Activated CD4-positive, alpha-beta T cell treated with anti-CD3 and anti-CD28 coated beads, Interleukin-2, amount 50 U/mL, for 48 hours (primary cell): Measurements from ENCODE around the gene PLXNA3.
A peak's percentile ranks its signal among the peaks of the same experiment; 100 is the strongest.
"Not testable (repeated sequence)": the region's sequence is repeated elsewhere in the genome, so short reads cannot be mapped to it uniquely, and the experiment has no call there.

ENCODE experiments used
- DNase-seq, 2 experiments: peaks; one replicate each; pipeline ENCODE4 v3.0.0-alpha.2; 2020

The PLXNA3 gene

DNA sequence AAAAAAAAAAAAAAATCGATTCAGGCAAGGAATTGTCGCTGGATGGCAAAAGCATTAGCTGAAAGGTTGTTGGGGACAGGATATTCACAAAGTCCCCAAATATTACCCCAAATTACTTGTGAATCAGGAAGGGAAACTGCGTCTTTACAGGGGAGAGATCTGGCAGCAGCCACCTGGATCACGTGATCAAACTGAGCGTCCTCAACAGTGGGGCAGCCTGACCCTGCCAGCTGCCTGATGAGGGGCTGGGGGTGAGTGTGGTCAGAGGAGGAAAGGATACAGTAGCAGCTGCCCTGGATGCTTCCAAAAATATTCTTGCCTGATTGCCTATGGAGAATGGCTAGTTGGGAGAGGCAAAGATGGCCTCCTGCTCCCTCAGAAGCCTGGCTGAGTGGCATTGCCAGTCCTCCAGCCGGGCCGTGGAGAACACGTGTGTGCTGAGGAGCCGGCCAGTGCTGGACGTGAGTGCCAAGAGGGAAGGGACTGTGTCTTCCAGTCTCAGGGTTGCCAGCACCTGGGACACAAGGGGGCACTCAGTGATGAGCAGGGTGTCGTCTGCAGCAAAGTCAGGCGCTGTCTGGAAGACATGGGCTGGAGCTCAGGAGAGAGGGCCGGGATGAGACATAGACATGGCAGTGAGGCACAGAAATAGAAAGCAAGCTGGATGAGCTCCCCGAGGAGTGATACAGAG, 24.0 kb downstream of the PLXNA3 start:
- DNase-seq = no peak

- no peak for DNase-seq
Measured at GRCh38 chrX:154482786-154483185, 24.7 kb downstream of the PLXNA3 start.

DNA sequence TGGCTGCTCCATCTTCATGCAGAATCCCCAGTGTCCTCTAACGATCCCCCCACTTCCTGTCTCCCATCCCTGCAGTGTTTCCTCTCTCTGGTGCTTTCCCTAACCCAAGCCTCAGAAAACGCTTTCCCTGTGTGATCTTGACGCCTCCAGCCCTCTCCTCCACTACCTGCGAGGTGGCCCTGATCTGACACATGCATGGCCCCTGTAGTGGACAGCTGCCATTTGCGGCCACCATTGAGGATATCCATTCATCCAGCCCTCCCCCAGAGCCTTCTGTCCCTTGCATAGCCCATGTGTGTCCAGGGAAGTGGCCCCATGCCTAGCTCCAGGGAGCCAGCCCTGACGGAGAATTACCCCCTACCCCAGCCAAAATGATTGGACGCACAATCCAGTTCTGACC, 25.2 kb downstream of the PLXNA3 start:
- DNase-seq = no peak

DNA sequence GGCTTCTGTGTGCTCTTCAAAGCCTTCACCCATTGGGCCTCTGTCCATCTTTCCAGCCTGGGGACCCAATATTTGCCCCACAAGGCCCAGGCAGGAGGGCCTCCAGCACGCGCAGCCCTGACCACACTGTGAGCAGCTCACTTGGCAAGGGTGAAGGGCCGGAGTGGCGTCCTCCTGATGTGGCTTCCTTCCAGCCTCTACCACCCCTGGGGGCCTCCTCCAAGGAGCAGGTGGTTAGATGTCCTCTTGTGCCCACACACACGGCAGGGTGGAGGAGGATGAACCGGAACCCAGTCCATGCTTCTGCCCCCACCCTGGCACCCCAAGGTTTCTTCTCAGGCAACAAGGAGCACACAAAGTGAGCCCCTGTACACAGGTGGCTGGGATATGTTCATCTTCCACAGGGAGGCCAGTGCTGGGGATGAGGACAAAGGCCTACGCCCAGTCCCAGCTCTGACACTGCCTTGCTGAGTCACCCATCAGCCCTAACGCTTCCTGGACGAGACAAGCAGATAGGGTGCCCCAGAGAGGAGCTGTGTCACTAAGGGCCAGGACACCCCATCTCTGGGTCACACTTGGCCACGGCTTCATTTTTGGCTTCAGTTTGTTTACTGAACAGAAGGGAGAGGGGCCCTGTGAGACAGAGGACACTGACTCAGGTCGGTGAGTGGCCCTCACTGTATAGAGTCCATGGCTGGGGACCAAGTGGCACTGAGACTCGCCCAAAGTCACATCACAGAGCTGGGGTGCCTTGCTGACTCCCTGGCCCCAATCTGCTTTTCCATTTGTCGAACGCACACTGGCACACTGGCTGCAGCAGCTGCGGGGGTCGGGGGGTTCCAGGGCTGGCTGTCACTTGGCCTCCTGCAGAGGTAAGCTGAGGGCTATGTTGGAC, 26.4 kb downstream of the PLXNA3 start:
- peak in 1 of 2 experiments; percentile 20 for DNase-seq

DNA sequence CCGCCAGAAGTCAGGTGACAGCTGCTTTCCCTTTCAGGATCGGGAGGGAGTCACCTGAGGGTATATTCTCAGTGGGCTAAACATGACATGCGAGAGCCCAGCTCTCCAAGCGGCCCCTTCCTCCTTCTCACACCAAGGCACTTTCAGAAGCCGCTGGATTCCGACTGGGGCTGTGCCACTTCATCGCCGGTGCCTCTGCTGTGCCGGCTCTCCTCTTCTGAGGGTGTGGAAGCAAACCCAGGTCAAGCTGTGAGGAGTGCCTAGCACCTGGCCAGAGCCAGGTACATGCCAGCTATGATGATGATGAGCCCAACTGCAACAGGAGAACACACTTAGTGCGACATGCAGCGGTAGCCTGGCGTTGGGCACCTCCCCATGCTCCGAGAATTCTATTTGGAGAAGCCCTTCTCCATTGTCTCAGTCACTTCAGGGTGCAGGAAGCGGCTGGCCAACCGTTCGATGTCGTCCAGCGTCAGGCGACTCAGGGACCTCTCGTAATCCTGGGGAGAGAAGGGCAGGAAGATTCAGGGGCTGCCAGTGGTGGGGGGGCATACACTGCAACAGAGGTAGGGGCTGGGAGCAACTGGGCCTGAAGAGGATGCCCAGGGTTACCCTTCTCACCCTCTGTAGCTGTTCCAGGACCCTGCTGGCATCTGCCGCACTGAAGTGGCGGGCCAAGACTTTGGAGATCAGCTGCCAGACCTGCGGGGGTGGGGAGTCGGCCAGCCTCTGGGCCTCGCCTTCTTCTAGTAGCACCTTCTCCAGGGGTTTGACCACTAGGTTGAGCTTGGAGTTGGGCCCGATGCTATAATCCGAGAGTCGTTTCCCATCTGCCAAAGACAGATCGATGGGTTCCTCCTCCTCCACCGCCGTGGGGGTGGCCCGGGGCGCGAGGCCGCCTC, 27.3 kb downstream of the PLXNA3 start:
- no peak for DNase-seq

DNA sequence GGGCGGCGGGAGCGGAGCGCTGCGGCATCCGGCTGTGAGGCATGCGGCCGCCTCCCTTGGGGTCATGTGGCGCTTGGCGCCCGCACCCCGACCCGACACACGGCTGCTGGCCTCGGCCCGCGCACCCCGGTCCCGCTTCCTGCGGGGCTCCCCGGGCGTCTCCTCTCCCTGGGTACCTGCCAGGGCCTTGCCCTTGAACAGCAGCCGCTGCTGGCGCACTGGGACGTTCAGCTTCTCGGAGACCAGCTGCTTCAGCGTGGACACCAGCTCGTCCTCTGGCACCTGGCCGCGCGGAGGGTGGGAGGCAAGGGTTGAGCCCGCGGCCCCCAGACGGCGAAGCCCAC, 27.9 kb downstream of the PLXNA3 start:
- peak; percentile 22 to 31 for DNase-seq

DNA sequence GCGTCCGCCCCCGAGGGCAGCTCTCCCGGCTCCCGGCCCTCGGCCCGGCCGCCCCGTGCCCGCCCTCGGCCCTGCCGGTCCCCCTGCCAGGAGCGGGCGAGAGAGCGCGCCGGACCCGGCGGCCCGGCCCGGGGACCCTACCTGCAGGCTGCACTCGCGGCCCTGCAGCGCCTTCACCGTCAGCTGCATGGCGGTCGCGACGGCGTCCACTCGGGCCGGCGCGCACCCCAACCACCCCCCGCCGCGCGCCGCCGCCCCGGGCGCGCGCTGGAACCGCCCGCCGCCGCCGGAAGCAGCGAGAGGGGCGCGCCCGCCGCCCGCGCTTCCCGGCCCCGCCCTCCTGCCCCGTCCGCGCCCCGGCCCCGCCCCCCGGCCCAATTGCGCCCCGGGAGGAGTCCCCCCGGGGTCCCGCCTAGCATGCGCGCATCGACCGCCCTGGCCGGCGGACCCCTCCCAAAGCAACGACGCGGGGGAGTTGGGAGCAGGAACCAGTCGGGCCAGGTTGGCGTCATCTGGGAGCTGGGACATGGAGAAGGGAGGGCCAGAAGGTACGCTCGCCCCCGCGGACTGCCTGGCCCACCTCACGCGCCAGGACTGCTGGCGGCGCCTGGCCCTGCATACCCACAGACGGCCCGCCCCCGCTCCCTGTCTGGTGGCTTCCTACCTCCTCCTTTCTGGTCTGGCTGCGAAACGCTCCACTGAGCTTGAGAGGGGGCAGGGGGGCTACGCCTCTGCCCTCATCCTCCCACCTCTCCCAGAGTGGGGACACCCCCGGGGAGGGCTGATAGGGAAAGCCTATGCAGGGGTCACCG, 28.5 kb downstream of the PLXNA3 start, which contains the start of gene UBL4A:
Gene UBL4A, minus strand, starts transcription at position 220 of the 812 bp plus-strand sequence. Its CDS starts 31 bp downstream, at position 189.
- peak; percentile 58 for DNase-seq

GRCh38 chrX:154487518-154488290, 29.6 kb downstream of the PLXNA3 start:
- DNase-seq = no peak

DNA sequence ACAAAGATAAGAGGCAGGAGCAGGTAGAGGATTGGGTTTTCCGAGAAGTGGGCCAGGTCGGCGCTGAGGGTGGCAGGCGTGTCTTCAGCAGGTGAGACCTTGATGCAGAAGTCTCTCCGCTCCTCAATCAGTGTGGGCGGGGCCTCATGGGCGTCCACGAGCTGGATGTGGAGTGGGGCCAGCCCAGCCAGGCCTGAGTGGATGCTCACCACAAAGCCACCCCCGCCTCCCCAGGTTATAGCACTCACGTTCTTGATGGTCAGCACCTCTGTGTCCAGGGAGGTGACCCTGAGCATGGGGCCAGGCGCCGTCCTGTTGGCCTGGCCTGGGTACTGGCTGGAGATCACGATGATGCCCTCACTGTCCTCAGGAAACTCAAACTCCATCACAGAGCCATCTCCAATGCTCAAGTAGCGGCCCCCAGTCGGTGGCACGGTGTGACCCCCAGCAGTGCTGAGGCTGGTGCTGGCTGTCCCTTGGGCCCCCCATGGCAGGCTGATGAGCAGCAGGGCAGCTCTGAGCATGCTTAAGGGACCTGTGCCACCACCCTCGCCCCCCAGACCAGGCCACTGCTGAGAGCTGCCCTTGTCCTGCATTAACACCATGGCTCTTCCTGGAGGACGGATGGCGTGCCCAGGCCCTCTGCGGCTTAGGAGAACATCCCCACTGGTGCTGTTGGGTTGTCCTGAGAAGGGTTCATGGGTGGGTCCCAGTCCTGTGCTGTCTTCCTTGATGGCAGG, 30.4 kb downstream of the PLXNA3 start:
- no peak for DNase-seq

- no peak for DNase-seq
Measured at GRCh38 chrX:154489182-154489581, 31.1 kb downstream of the PLXNA3 start.

DNA sequence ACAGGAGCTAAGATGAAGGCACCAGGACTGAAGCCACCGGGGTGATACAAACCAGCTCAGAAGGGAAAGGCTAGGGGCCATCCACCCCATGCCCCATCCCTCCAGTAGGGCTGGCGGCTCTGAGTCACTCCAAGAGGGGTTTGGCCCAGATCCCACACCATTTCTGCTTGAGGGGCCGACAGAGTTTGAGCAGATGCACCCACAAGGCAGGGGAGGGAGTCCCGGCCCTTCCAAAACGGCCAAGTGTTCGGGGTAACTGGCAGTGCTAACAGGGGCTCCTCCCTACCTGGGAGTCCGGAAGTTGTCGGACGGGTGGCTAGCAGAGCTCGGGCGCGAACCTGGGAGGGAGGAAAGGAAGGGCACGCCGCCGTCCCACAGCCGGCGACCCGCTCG, 31.9 kb downstream of the PLXNA3 start:
- peak; percentile 23 to 39 for DNase-seq

- peak; percentile 85 to 89 for DNase-seq
Measured at GRCh38 chrX:154490414-154491083, 32.5 kb downstream of the PLXNA3 start, which contains the start of gene SLC10A3. Gene SLC10A3 (minus strand): TSS chrX:154490629. CDS start chrX:154488940, 1,689 bp downstream.

GRCh38 chrX:154494715-154495114, 36.6 kb downstream of the PLXNA3 start:
- no peak for DNase-seq

DNA sequence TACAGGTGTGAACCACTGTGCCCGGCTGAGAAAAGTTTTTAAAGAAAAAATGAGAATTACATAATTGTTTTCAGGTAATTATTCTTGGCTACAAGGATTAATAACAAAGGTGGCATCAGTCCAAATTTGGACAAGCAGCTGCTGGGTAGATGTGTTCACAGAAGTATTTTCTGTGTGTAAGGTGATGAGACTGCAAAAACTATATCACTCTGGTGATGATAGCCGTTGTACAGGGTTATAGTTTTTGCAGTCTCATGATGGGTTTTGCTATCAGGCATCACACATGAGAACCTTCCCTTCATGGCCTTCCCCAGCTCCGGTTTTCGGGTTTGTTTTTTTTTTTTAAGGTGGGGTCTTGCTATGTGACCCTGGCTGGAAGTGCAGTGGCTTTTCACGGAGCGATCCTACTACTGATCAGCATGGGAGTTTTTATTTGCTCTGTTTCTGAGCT, 37.4 kb downstream of the PLXNA3 start:
- DNase-seq = no peak

GRCh38 chrX:154496591-154497137, 38.6 kb downstream of the PLXNA3 start:
- not testable (repeated sequence) for DNase-seq

- not testable (repeated sequence) for DNase-seq
Measured at GRCh38 chrX:154501423-154501822, 43.3 kb downstream of the PLXNA3 start.

GRCh38 chrX:154502098-154502497, 44.0 kb downstream of the PLXNA3 start:
- DNase-seq = no peak

- DNase-seq = no peak
Measured at GRCh38 chrX:154502989-154503388, 44.9 kb downstream of the PLXNA3 start.

- no peak for DNase-seq
Measured at GRCh38 chrX:154505734-154506133, 47.7 kb downstream of the PLXNA3 start.
